22Rv1 (cell line): Measurements from ENCODE around the gene CSNK2A2.

Experiments used
- CTCF ChIP-seq: fragments of 450-650 bp; IDR thresholded peaks from 2 replicates; pipeline ENCODE4 v1.5.1; 2017; ENCODE audit warnings: mild to moderate bottlenecking
- ZFX ChIP-seq: fragments of 450-650 bp; IDR thresholded peaks from 2 replicates; pipeline ENCODE4 v1.6.1; 2017; ENCODE audit warnings: antibody characterized with exemption, borderline replicate concordance

GRCh38 chr16:58222532-58223316 lies 24.8 kb upstream of the CSNK2A2 start:
- TF ChIP-seq CTCF = no peak
- no peak for TF ChIP-seq ZFX
